ENCODE measurements around the gene PARD3.

Gene PARD3

DNA sequence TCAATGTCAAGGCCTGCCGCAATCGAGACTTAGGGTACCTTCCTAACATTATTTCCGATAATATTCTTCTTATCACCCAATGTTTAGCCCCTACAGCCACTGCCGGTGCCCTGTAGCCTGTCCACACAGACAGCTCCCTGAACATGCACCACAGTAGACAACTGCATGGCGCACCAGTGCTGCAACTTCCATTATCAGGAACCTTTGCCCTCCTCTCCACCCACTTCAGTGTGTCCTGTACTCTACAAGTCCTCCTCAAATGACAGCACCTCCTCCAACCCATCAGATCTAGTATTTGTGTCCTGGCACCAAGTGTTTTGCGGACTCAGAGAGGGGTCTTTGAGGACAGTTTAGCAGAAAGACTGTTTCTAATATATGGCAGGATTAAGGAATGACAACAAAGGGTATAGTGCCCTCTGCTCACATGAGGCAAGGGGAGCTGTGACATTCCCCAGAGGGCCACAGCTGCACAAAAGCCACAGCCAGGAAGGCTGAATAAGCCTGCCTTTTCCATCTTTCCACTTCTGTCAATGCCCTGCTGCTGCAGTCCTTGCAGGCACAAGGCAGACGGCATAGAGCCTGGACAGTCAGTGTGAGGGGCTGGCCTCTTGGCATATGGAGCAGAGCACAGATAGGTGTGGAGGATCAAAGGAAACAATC is 335.4 kb downstream of the PARD3 start:
- DNase-seq (ENCODE audit: low read depth), result no peak
- H3K4me3 ChIP-seq (ENCODE audit: low read depth, low read length), result no peak overlapping the region
- TF ChIP-seq CTCF (IDR thresholded peaks at IDR 0.05; ENCODE audit: insufficient read depth, low read depth, low read length, missing control alignments), result no peak

GRCh38 chr10:34477249-34477648 is 337.8 kb downstream of the PARD3 start:
- H3K4me3 ChIP-seq (ENCODE audit: low read depth, low read length), result no peak overlapping the region
- TF ChIP-seq CTCF (IDR thresholded peaks at IDR 0.05; ENCODE audit: insufficient read depth, low read depth, low read length, missing control alignments), result no peak
- no peak for DNase-seq (ENCODE audit: low read depth)

DNA sequence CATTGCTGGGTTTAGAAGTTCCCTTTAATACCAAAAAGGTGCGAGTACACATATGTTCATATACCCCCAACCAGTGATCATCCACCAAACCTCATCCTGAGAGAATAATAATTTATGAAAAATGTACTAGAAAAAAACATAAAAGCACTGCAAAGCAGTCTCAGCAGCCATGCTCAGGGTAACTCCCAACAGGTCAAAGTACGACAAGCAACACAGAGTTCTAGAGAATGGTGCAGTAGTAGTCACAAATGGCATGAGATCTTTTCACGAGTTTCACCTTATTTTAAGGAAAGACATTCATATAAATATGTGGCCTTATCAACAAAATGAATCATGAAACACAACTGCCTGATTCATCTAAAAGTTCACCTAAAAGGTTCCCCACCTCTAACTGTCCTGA is 338.5 kb downstream of the PARD3 start:
- no peak for DNase-seq (ENCODE audit: low read depth)
- no peak overlapping the region for H3K4me3 ChIP-seq (ENCODE audit: low read depth, low read length)
- no peak for TF ChIP-seq CTCF (IDR thresholded peaks at IDR 0.05; ENCODE audit: insufficient read depth, low read depth, low read length, missing control alignments)

DNA sequence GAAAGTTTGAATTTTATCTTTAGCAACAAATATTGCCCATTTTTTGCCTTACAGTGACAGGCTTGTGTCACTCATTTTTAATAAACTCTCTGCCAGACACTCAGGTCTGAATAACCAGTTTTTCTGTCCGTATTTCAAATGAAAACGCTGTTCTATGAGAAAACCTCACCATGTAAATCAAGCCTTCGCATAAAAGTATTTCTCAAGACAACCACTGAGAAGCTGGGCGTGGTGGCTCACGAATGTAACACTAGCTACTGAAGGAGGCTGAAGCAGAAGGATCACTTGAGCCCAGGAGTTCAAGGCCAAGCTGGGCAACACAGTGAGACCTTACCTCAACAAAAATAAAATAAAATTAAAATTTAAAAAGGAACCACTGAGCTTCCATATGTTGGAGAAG is 339.3 kb downstream of the PARD3 start:
- H3K4me3 ChIP-seq (ENCODE audit: low read depth, low read length), result no peak overlapping the region
- TF ChIP-seq CTCF (IDR thresholded peaks at IDR 0.05; ENCODE audit: insufficient read depth, low read depth, low read length, missing control alignments), result no peak
- no peak for DNase-seq (ENCODE audit: low read depth)

DNA sequence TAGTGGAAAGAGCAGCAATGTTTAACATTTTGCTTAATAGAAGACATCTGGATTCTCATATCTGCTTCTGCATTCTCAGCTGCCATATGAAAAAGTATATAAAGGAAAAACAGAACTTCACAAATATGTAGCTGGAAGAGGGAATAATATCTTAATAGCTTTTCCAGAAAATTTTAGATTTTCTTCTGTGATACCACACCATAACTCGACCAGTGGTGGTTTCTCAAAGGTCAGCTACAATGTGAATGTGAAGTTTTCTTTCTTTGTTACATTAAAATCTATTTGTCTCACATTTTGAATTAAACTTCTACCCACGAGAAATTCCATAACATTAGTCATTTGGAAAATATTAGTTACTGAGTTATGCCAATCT is 339.8 kb downstream of the PARD3 start:
- no peak for DNase-seq (ENCODE audit: low read depth)
- no peak overlapping the region for H3K4me3 ChIP-seq (ENCODE audit: low read depth, low read length)
- no peak for TF ChIP-seq CTCF (IDR thresholded peaks at IDR 0.05; ENCODE audit: insufficient read depth, low read depth, low read length, missing control alignments)

GRCh38 chr10:34474555-34475273 is 340.4 kb downstream of the PARD3 start:
- no peak for TF ChIP-seq CTCF (IDR thresholded peaks at IDR 0.05; ENCODE audit: insufficient read depth, low read depth, low read length, missing control alignments)
- no peak overlapping the region for H3K4me3 ChIP-seq (ENCODE audit: low read depth, low read length)
- DNase-seq (ENCODE audit: low read depth), result no peak

DNA sequence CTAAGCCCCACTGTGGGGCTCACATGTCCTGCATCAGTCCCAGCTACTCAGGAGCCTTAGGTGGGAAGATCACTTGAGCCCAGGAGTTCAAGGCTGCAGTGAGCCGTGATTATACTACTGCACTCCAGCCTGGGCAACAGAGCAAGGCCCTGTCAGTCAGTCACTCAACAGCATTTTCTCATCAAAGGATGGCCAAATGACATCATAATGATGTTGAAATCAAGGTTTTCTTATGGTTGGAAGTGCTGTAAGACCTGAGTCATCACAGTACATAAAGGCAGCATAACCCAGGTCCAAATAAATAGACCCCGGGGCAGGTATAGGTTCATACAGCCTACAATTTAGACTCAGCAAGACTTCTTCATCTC is 341.1 kb downstream of the PARD3 start:
- no peak for DNase-seq (ENCODE audit: low read depth)
- no peak for TF ChIP-seq CTCF (IDR thresholded peaks at IDR 0.05; ENCODE audit: insufficient read depth, low read depth, low read length, missing control alignments)
- H3K4me3 ChIP-seq (ENCODE audit: low read depth, low read length), result no peak overlapping the region
